GM23248 (cell line): Measurements from ENCODE around the gene MEGF6. TPM values are rescaled to one million over a fixed set of nuclear protein-coding genes. Genes with fewer than 3 reads are reported as not detected.

Source experiments
- DNase-seq: peaks from one replicate; pipeline ENCODE4 v3.0.0-alpha.2; 2015
- H2AFZ ChIP-seq: fragments of 200-600 bp; sonication (generic); 2 replicates; pipeline ENCODE4 v1.6.1; 2016; ENCODE audit warnings: antibody characterized with exemption
- H3F3A ChIP-seq: fragments of 200-600 bp; sonication (generic); 2 replicates; pipeline ENCODE4 v1.6.1; 2016; ENCODE audit warnings: mild to moderate bottlenecking, antibody characterized with exemption, mixed run types; ENCODE audit not compliant: insufficient read depth
- H3K27ac ChIP-seq: fragments of 200-600 bp; sonication (generic); 2 replicates; pipeline ENCODE4 v1.5.1; 2016; ENCODE audit warnings: mild to moderate bottlenecking
- H3K27me3 ChIP-seq: fragments of 200-600 bp; sonication (generic); replicated peaks from 2 replicates; pipeline ENCODE4 v1.6.1; 2016; ENCODE audit warnings: mild to moderate bottlenecking; ENCODE audit not compliant: insufficient read depth
- H3K36me3 ChIP-seq: fragments of 200-600 bp; sonication (generic); 2 replicates; pipeline ENCODE4 v1.6.1; 2016; ENCODE audit warnings: low read depth, mild to moderate bottlenecking
- H3K4me1 ChIP-seq: fragments of 200-600 bp; sonication (generic); 2 replicates; pipeline ENCODE4 v1.6.1; 2016; ENCODE audit warnings: mild to moderate bottlenecking; ENCODE audit not compliant: insufficient read depth
- H3K4me2 ChIP-seq: fragments of 200-600 bp; sonication (generic); one replicate; pipeline ENCODE4 v1.6.1; 2016; ENCODE audit warnings: mild to moderate bottlenecking; ENCODE audit not compliant: unreplicated experiment
- H3K4me3 ChIP-seq: fragments of 200-600 bp; sonication (generic); 2 replicates; pipeline ENCODE4 v1.5.1; 2016; ENCODE audit warnings: mild to moderate bottlenecking
- H3K79me2 ChIP-seq: fragments of 200-600 bp; sonication (generic); 2 replicates; pipeline ENCODE4 v1.6.1; 2016; ENCODE audit warnings: mild to moderate bottlenecking; ENCODE audit not compliant: insufficient read depth
- H3K9ac ChIP-seq: fragments of 200-600 bp; sonication (generic); 2 replicates; pipeline ENCODE4 v1.6.1; 2016; ENCODE audit warnings: mild to moderate bottlenecking
- H3K9me2 ChIP-seq: fragments of 200-600 bp; sonication (generic); 2 replicates; pipeline ENCODE4 v1.6.1; 2016; ENCODE audit warnings: mixed run types, mild to moderate bottlenecking, moderate library complexity; ENCODE audit not compliant: insufficient read depth
- H3K9me3 ChIP-seq: fragments of 200-600 bp; sonication (generic); one replicate; pipeline ENCODE4 v1.6.1; 2017; ENCODE audit warnings: low read depth
- H4K20me1 ChIP-seq: fragments of 200-600 bp; sonication (generic); 2 replicates; pipeline ENCODE4 v1.6.0; 2016; ENCODE audit not compliant: insufficient read depth
- EZH2 ChIP-seq: fragments of 200-600 bp; sonication (generic); IDR thresholded peaks from 2 replicates; pipeline ENCODE4 v1.6.1; 2018; ENCODE audit warnings: antibody characterized with exemption, mild to moderate bottlenecking; ENCODE audit not compliant: insufficient read depth, poor library complexity, severe bottlenecking
- EZH2phosphoT487 ChIP-seq: fragments of 200-600 bp; sonication (generic); IDR thresholded peaks from 2 replicates; pipeline ENCODE4 v1.6.1; 2018; ENCODE audit warnings: antibody characterized with exemption, moderate library complexity, mild to moderate bottlenecking, low read depth; ENCODE audit not compliant: insufficient read depth
- WGBS, 2 experiments: methylation state at CpG; one replicate each; pipeline ENCODE4 v1.1.6; 2015 to 2017; ENCODE audit warnings: low lambda C conversion rate in 2 of 2, low coverage in 1 of 2; ENCODE audit errors: missing lambda C conversion rate in 2 of 2; 5-methylcytosine and 5-hydroxymethylcytosine counted together
- in situ Hi-C: fragments of 300-500 bp; cut with MboI; formaldehyde crosslinking; loops from 2 replicates; pipeline ENCODE4 v1.15.0; 2020
- polyA plus RNA-seq: library from polyadenylated mRNA; unstranded; fragments of >200 nt; fragmentation: Nextera tagmentation; extraction: Ambion mirVana; gene quantifications from 2 replicates; pipeline ENCODE4 v1.2.1, GENCODE V29; 2016
- total RNA-seq: library from RNA; depleted of rRNA; stranded (reverse); fragments of >200 nt; shearing (Covaris generic); gene quantifications from 2 replicates; pipeline ENCODE4 v1.2.3, GENCODE V29; 2014

The MEGF6 gene
- total and polyA plus RNA-seq, 2 experiments from 2014 or later: 37.9 to 108 TPM

DNA sequence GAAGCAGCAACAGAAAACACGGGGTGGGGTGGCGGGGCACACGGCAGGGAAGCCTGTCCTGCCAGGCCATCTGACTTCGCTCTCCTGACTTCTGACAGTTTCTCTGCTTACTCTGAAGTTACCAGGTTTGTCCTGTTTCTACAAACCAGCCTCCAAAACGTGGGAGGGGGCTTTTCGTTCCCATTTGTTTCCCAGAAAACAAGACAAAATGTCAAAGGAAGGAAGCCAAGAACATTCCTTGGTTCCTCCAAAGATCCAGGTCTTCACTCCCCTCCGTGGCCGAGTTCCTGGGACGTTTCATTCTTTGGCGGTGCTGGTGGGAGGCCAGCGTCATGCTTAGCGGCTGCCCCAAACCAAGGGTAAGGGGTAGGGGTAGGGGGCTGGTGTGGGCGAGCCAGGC, 49.6 kb downstream of the MEGF6 start:
- no peak for TF ChIP-seq EZH2phosphoT487
- TF ChIP-seq EZH2: no peak
- Histone ChIP-seq H3K4me2 (no peak overlapping the region), H3K4me1 (no peaks in the 10 kb centered on the region), H3K36me3 (no peaks in the 10 kb centered on the region), H2AFZ (no peak overlapping the region), H3K27ac (no peak overlapping the region), H3K79me2 (no peaks in the 10 kb centered on the region), H3K9ac (no peak overlapping the region), H3K9me3 (no peaks in the 10 kb centered on the region), H4K20me1 (no peaks in the 10 kb centered on the region), H3K9me2 (no peaks in the 10 kb centered on the region), H3K4me3 (no peak overlapping the region), H3F3A (no peaks in the 10 kb centered on the region), H3K27me3 (peaks cover 14% of the 10 kb centered on the region; the same call in 1 of the 2 replicates)
- DNase-seq: no peak
- 26% methylated on average over 13 of the region's 13 CpGs for WGBS, 2 experiments
- in situ Hi-C loops: no loop called here

DNA sequence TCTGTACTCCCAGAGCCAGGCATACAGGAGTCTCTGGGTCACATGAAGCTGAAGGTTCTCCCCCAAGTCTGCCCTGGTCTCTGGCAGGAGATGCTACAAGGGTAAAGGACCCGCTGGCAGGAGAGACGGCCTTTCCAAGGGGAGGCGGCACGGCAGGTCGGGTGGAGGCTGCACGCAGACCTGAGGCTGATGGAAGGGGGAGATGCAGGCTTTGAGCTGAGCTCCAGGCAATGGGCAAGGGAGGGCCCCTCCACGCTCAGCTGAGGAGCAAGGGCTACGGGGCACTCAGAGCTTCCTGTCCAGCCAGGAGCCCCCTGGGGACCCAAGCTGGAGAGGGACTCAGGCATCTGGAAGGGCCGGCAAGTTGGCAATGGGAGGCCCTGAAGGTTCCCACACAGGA, 50.3 kb downstream of the MEGF6 start:
- Histone ChIP-seq H3K36me3 (no peaks in the 10 kb centered on the region), H3K27ac (no peak overlapping the region), H3K9me3 (no peaks in the 10 kb centered on the region), H3F3A (no peaks in the 10 kb centered on the region), H2AFZ (no peak overlapping the region), H3K4me3 (no peak overlapping the region), H3K9me2 (no peaks in the 10 kb centered on the region), H3K27me3 (peaks cover 14% of the 10 kb centered on the region; the same call in 1 of the 2 replicates), H4K20me1 (no peaks in the 10 kb centered on the region), H3K79me2 (no peaks in the 10 kb centered on the region), H3K9ac (no peak overlapping the region), H3K4me2 (no peak overlapping the region), H3K4me1 (no peaks in the 10 kb centered on the region)
- WGBS, 2 experiments: 88 to 91% methylated on average over 9 of the region's 9 CpGs
- no peak for TF ChIP-seq EZH2phosphoT487
- DNase-seq: no peak
- in situ Hi-C loops: no loop called here

DNA sequence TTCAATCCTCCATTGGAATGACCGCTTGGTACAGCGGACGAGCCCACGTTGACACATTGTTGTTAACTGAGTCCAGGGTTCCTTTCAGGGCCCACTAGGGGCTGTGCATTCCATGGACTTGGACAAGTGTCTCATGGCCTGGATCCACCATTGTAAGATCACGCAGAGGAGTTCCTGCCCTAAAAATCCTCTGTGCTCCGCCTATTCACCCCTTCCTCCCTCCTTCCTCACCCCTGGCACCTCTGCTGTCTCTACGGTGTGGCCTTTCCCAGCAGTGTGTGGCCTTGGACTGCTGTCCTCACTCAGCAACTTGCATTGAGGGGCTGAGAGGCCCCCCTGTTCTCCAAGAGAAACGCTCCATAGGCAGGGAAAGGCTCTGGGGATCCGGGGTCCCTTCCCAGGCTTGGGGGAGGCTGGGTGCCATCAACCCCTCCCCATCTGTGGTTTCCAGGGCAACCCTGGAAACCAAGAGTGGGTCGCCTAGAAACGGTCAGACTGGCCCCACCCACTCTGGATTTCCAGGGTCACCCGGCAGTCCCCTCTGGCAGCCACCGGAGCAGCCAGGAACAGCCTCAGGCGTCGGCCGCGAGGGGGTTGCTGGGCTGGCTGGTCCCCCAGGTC, 50.9 kb downstream of the MEGF6 start:
- Histone ChIP-seq H3K9me3 (no peaks in the 10 kb centered on the region), H3K9ac (no peak overlapping the region), H3K36me3 (no peaks in the 10 kb centered on the region), H3K9me2 (no peaks in the 10 kb centered on the region), H3K27me3 (peaks cover 14% of the 10 kb centered on the region; the same call in 1 of the 2 replicates), H3K4me3 (no peak overlapping the region), H3F3A (no peaks in the 10 kb centered on the region), H4K20me1 (no peaks in the 10 kb centered on the region), H3K27ac (no peak overlapping the region), H3K79me2 (no peaks in the 10 kb centered on the region), H3K4me1 (no peaks in the 10 kb centered on the region), H3K4me2 (no peak overlapping the region), H2AFZ (no peak overlapping the region)
- no peak for TF ChIP-seq EZH2
- no peak for TF ChIP-seq EZH2phosphoT487
- in situ Hi-C loops: no loop called here
- no peak for DNase-seq
- 21 to 31% methylated on average over 17 of the region's 17 CpGs for WGBS, 2 experiments

DNA sequence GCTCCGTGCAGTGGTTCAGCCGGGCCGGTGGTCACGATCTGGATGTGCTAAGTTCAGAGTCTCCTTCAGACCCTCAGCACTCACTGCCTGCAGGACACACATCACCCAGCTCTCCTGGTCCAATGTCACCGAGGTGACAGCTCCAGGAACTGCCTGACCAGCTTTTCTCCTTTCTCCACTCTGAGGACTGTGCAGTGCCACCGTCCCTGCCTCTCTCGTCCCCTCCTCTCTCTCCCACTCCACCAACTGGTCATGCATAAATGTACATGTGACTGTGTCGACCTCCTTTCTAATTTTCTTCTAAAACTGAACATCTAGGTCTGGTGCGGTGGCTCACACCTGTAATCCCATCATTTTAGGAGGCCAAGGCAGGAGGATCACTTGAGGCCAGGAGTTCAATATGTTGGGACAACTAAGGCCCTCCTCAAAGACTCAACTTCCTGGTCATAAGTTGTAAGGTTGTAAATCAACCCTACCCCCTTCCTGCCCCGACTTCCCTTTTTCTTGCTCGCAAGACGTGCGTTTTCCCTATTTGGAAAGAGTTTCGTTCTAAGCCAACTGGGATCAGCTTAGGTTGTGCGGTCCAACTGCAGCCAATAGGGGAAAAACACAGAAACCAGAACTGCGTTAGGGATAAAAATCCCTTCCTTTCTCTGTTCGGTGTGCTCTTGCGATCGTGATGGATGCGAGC, 53.1 kb downstream of the MEGF6 start:
- H3K4me1 ChIP-seq: no peaks in the 10 kb centered on the region
- H3K9me2 ChIP-seq: no peaks in the 10 kb centered on the region
- H3K27me3 ChIP-seq: peaks cover 14% of the 10 kb centered on the region; the same call in 1 of the 2 replicates
- no peaks in the 10 kb centered on the region for H4K20me1 ChIP-seq
- no peaks in the 10 kb centered on the region for H3K9me3 ChIP-seq
- H3K4me2 ChIP-seq: no peak overlapping the region
- no peak overlapping the region for H3K4me3 ChIP-seq
- no peak for DNase-seq
- H2AFZ ChIP-seq: no peak overlapping the region
- no peak for TF ChIP-seq EZH2
- TF ChIP-seq EZH2phosphoT487: no peak
- in situ Hi-C loops: no loop called here
- H3K79me2 ChIP-seq: no peaks in the 10 kb centered on the region
- H3K36me3 ChIP-seq: no peaks in the 10 kb centered on the region
- no peak overlapping the region for H3K9ac ChIP-seq
- 79% methylated on average over 20 of the region's 20 CpGs for WGBS, 2 experiments
- no peak overlapping the region for H3K27ac ChIP-seq
- no peaks in the 10 kb centered on the region for H3F3A ChIP-seq
